SK-N-SH (cell line): ENCODE measurements around the gene STON2. TPM values are rescaled to one million over a fixed set of nuclear protein-coding genes. Genes with fewer than 3 reads are reported as not detected.

Source experiments
- CTCF ChIA-PET: fragments of 300-600, 350-600 bp; formaldehyde crosslinking; extraction: SDS; loops from one replicate; lab custom pipeline; 2021; lab: Yijun Ruan, JAX
- POLR2A ChIA-PET: fragments of 350-600 bp; sonication (Branson Sonifier 250); formaldehyde crosslinking; extraction: SDS; loops from one replicate; lab custom pipeline; 2020; ENCODE audit warnings: antibody characterized with exemption, inconsistent platforms; lab: Yijun Ruan, JAX
- DNase-seq: peaks from one replicate; pipeline ENCODE4 v3.0.0; 2012
- H2AFZ ChIP-seq: fragments of 200-600 bp; sonication (generic); 2 replicates; pipeline ENCODE4 v1.8.1; 2016; ENCODE audit warnings: antibody characterized with exemption, mild to moderate bottlenecking, low read depth
- H3F3A ChIP-seq: fragments of 200-600 bp; sonication (generic); replicated peaks from 2 replicates; pipeline ENCODE3; 2016; ENCODE audit warnings: antibody characterized with exemption, mild to moderate bottlenecking; ENCODE audit not compliant: insufficient read depth
- H3K27ac ChIP-seq, 2 experiments: fragments of 200-500 bp in 1 of 2; fragments of 200-600 bp in 1 of 2; sonication (Bioruptor generic) in 1 of 2; sonication (generic), shearing (Covaris generic) in 1 of 2; 2 replicates each; pipeline versions ENCODE4 v1.5.1 to v1.6.1; 2014 to 2016; ENCODE audit warnings: low read depth in 2 of 2, inconsistent platforms in 1 of 2, low read length in 1 of 2, mild to moderate bottlenecking in 1 of 2, mixed read lengths in 1 of 2
- H3K27me3 ChIP-seq: fragments of 200-600 bp; sonication (generic), shearing (Covaris generic); 2 replicates; pipeline ENCODE4 v1.6.1; 2016; ENCODE audit warnings: mixed run types; ENCODE audit not compliant: insufficient read depth
- H3K36me3 ChIP-seq, 2 experiments: fragments of 200-500 bp in 1 of 2; fragments of 200-600 bp in 1 of 2; sonication (Bioruptor generic) in 1 of 2; sonication (generic) in 1 of 2; replicated peaks in 1 of 2; 2 replicates each; pipeline versions ENCODE3 to v1.5.1; 2014 to 2016; ENCODE audit warnings: low read length in 1 of 2, mild to moderate bottlenecking in 1 of 2; ENCODE audit not compliant: insufficient read depth in 2 of 2, control insufficient read depth in 1 of 2
- H3K4me1 ChIP-seq, 2 experiments: fragments of 200-500 bp in 1 of 2; fragments of 200-600 bp in 1 of 2; sonication (Bioruptor generic) in 1 of 2; sonication (generic), shearing (Covaris generic) in 1 of 2; 2 replicates each; pipeline versions ENCODE4 v1.5.1 to v1.6.1; 2014 to 2016; ENCODE audit warnings: low read depth in 1 of 2, low read length in 1 of 2, mixed run types in 1 of 2; ENCODE audit not compliant: insufficient read depth in 2 of 2, control insufficient read depth in 1 of 2
- H3K4me2 ChIP-seq: fragments of 200-600 bp; sonication (generic), shearing (Covaris generic); 2 replicates; pipeline ENCODE4 v1.6.1; 2017; ENCODE audit warnings: mixed run types
- H3K4me3 ChIP-seq, 2 experiments: fragments of 200-500 bp in 1 of 2; fragments of 200-600 bp in 1 of 2; sonication (Bioruptor generic) in 1 of 2; sonication (generic), shearing (Covaris generic) in 1 of 2; 2 replicates each; pipeline versions ENCODE4 v1.5.1 to v1.8.1; 2014 to 2016; ENCODE audit warnings: low read depth in 2 of 2, inconsistent platforms in 1 of 2, low read length in 1 of 2, mild to moderate bottlenecking in 1 of 2, mixed read lengths in 1 of 2, moderate library complexity in 1 of 2
- H3K79me2 ChIP-seq: fragments of 200-600 bp; sonication (generic); 2 replicates; pipeline ENCODE4 v1.8.1; 2017; ENCODE audit warnings: mild to moderate bottlenecking; ENCODE audit not compliant: insufficient read depth
- H3K9ac ChIP-seq: fragments of 200-600 bp; sonication (generic); 2 replicates; pipeline ENCODE4 v1.6.1; 2017; ENCODE audit warnings: mixed run types
- H3K9me2 ChIP-seq: fragments of 200-600 bp; sonication (generic); 2 replicates; pipeline ENCODE4 v1.6.1; 2017; ENCODE audit warnings: mixed run types
- H3K9me3 ChIP-seq: fragments of 200-600 bp; sonication (generic); 2 replicates; pipeline ENCODE4 v1.6.1; 2017; ENCODE audit warnings: mixed run types, mild to moderate bottlenecking, moderate library complexity
- H4K20me1 ChIP-seq: fragments of 200-600 bp; sonication (generic); 2 replicates; pipeline ENCODE4 v1.6.1; 2017; ENCODE audit warnings: mild to moderate bottlenecking, mixed run types; ENCODE audit not compliant: insufficient read depth
- ELF1 ChIP-seq: IDR thresholded peaks from 2 replicates; pipeline ENCODE4 v1.4.0; 2012
- EP300 ChIP-seq, 2 experiments: IDR thresholded peaks; 2 replicates each; pipeline versions ENCODE4 v1.4.0 to v1.6.1; 2012; ENCODE audit warnings: borderline replicate concordance in 1 of 2, low read depth in 1 of 2, low read length in 1 of 2
- EZH2phosphoT487 ChIP-seq: fragments of 200-600 bp; sonication (generic); IDR thresholded peaks from 2 replicates; pipeline ENCODE4 v1.6.1; 2017; ENCODE audit warnings: low read depth, mixed run types, mild to moderate bottlenecking, antibody characterized with exemption, moderate library complexity, borderline replicate concordance
- FOSL2 ChIP-seq: IDR thresholded peaks from 2 replicates; pipeline ENCODE4 v1.4.0; 2012; ENCODE audit warnings: low read depth, mild to moderate bottlenecking, moderate library complexity, borderline replicate concordance
- FOXJ3 ChIP-seq: sonication (generic); formaldehyde crosslinking; IDR thresholded peaks from 2 replicates; pipeline ENCODE4 v1.5.1; 2020; ENCODE audit warnings: mild to moderate bottlenecking, missing genetic modification reagents
- GATA2 ChIP-seq: sonication (generic); formaldehyde crosslinking; IDR thresholded peaks from 2 replicates; pipeline ENCODE4 v1.5.0; 2020; ENCODE audit warnings: mild to moderate bottlenecking, missing genetic modification reagents
- MEF2A ChIP-seq: IDR thresholded peaks from 2 replicates; pipeline ENCODE4 v1.4.0; 2012; ENCODE audit warnings: low read depth, borderline replicate concordance
- MXI1 ChIP-seq: IDR thresholded peaks from 2 replicates; pipeline ENCODE4 v1.6.1; 2012; ENCODE audit warnings: mild to moderate bottlenecking, low read depth, low read length, improper control_type of control experiment
- NFIC ChIP-seq: IDR thresholded peaks from 2 replicates; pipeline ENCODE4 v1.4.0; 2012; ENCODE audit warnings: borderline replicate concordance
- POLR2AphosphoS5 ChIP-seq: IDR thresholded peaks from 2 replicates; pipeline ENCODE4 v1.6.1; 2012; ENCODE audit warnings: low read depth, low read length
- RAD21 ChIP-seq: IDR thresholded peaks from 2 replicates; pipeline ENCODE4 v1.6.1; 2012; ENCODE audit warnings: mild to moderate bottlenecking, low read length
- RCOR1 ChIP-seq: fragments of 150-350 bp; IDR thresholded peaks from 2 replicates; pipeline ENCODE4 v1.6.1; 2017; ENCODE audit warnings: antibody characterized with exemption, low read length
- RXRA ChIP-seq: IDR thresholded peaks from 2 replicates; pipeline ENCODE4 v1.4.0; 2012; ENCODE audit warnings: low read depth, mild to moderate bottlenecking, borderline replicate concordance
- SIN3A ChIP-seq: IDR thresholded peaks from 2 replicates; pipeline ENCODE4 v1.6.1; 2012; ENCODE audit warnings: low read depth, mild to moderate bottlenecking, low read length, moderate library complexity, borderline replicate concordance
- TAF1 ChIP-seq: IDR thresholded peaks from 2 replicates; pipeline ENCODE4 v1.6.1; 2012; ENCODE audit warnings: low read depth, mild to moderate bottlenecking, low read length, moderate library complexity, borderline replicate concordance
- TCF12 ChIP-seq: IDR thresholded peaks from 2 replicates; pipeline ENCODE4 v1.4.0; 2012
- YY1 ChIP-seq: IDR thresholded peaks from 2 replicates; pipeline ENCODE4 v1.4.0; 2012; ENCODE audit warnings: low read depth, mild to moderate bottlenecking
- WGBS: methylation state at CpG from one replicate; pipeline ENCODE4 v1.1.6; 2017; ENCODE audit warnings: low lambda C conversion rate; 5-methylcytosine and 5-hydroxymethylcytosine counted together
- polyA plus RNA-seq, 3 experiments: library from polyadenylated mRNA; depleted of rRNA; stranded (reverse); fragments of >200 nt; gene quantifications; 2 replicates each; pipeline ENCODE4 v1.2.3, GENCODE V29; 2012
- TF ChIP-seq, protein P1 (sequence below): IDR thresholded peaks from 2 replicates; pipeline ENCODE4; 2012
- TF ChIP-seq, protein P2 (sequence below): fragments of 150-350 bp; IDR thresholded peaks from 2 replicates; pipeline ENCODE4 v1.6.1; 2017; ENCODE audit warnings: antibody characterized with exemption, low read length, low read depth, borderline replicate concordance
- TF ChIP-seq, protein P3 (sequence below): fragments of 200-600 bp; sonication (generic); IDR thresholded peaks from 2 replicates; pipeline ENCODE4 v1.6.1; 2017; ENCODE audit warnings: antibody characterized with exemption, mild to moderate bottlenecking, moderate library complexity
- TF ChIP-seq, protein P4 (sequence below): IDR thresholded peaks from 2 replicates; pipeline ENCODE4 v1.4.0; 2012; ENCODE audit warnings: low read depth, borderline replicate concordance

STON2 gene
- polyA plus RNA-seq, 1 of the 3 experiments (the other 2 are of a cell fraction) = not detected

DNA sequence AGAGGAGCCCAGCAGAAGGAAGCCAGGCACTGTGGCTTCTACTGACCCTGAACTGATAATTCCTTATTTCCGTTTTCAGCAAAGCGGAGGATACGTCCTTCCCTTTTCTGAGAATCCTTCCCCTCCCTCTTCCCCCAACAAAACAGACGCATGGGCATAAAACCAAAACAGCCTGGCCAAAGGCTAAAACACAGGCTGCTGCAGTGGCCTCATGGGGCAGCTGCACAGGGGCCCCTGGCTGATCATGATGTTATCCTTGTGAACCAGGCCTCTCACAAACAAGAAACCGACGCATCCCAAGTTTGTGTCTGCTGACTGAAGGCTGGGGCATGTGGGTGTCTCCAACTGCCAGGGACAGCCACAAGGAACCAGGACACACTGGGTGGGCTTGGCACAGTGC lies 23.4 kb upstream of the STON2 start:
- no peaks in the 10 kb centered on the region for H3K36me3 ChIP-seq
- POLR2A ChIA-PET = no interaction called here
- H3K79me2 ChIP-seq = no peaks in the 10 kb centered on the region
- no peaks in the 10 kb centered on the region for H3K9me2 ChIP-seq
- TF ChIP-seq, protein P1, sequence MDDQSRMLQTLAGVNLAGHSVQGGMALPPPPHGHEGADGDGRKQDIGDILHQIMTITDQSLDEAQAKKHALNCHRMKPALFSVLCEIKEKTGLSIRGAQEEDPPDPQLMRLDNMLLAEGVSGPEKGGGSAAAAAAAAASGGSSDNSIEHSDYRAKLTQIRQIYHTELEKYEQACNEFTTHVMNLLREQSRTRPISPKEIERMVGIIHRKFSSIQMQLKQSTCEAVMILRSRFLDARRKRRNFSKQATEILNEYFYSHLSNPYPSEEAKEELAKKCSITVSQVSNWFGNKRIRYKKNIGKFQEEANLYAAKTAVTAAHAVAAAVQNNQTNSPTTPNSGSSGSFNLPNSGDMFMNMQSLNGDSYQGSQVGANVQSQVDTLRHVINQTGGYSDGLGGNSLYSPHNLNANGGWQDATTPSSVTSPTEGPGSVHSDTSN = no peak
- TF ChIP-seq, protein P2, sequence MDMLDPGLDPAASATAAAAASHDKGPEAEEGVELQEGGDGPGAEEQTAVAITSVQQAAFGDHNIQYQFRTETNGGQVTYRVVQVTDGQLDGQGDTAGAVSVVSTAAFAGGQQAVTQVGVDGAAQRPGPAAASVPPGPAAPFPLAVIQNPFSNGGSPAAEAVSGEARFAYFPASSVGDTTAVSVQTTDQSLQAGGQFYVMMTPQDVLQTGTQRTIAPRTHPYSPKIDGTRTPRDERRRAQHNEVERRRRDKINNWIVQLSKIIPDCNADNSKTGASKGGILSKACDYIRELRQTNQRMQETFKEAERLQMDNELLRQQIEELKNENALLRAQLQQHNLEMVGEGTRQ = no peak
- TF ChIP-seq FOXJ3 (CRISPR knock-in tag) = 0 out of 2 replicates have a peak, but pooled peaks have one; percentile 18
- TF ChIP-seq SIN3A = no peak
- no peak for TF ChIP-seq MEF2A
- TF ChIP-seq RAD21 = no peak
- TF ChIP-seq, protein P3, sequence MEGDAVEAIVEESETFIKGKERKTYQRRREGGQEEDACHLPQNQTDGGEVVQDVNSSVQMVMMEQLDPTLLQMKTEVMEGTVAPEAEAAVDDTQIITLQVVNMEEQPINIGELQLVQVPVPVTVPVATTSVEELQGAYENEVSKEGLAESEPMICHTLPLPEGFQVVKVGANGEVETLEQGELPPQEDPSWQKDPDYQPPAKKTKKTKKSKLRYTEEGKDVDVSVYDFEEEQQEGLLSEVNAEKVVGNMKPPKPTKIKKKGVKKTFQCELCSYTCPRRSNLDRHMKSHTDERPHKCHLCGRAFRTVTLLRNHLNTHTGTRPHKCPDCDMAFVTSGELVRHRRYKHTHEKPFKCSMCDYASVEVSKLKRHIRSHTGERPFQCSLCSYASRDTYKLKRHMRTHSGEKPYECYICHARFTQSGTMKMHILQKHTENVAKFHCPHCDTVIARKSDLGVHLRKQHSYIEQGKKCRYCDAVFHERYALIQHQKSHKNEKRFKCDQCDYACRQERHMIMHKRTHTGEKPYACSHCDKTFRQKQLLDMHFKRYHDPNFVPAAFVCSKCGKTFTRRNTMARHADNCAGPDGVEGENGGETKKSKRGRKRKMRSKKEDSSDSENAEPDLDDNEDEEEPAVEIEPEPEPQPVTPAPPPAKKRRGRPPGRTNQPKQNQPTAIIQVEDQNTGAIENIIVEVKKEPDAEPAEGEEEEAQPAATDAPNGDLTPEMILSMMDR = no peak
- TF ChIP-seq EP300 (IDR thresholded peaks at IDR 0.05; ENCODE audit: borderline replicate concordance in 1 of 2, low read depth in 1 of 2, low read length in 1 of 2) = peak in 1 of 2 experiments; percentile 38; a peak in 1 of 4 replicates
- TF ChIP-seq MXI1 = peak; percentile 35; the same call in 1 of the 2 replicates
- no peak for TF ChIP-seq YY1
- TF ChIP-seq GATA2 (CRISPR knock-in tag) = peak; percentile 49
- H3K9me3 ChIP-seq = no peaks in the 10 kb centered on the region
- DNase-seq = peak; percentile 50
- no peaks in the 10 kb centered on the region for H4K20me1 ChIP-seq
- WGBS = 47% methylated on average over 4 of the region's 6 CpGs
- H3K4me2 ChIP-seq = no peak overlapping the region
- CTCF ChIA-PET = interaction anchor here (1.7 to 2.7 kb wide), 2 partner anchors 41 to 154 kb away, joined by 5 to 9 read pairs; no protein-coding TSS in a partner anchor
- H3K4me1 ChIP-seq = peaks cover 3 to 13% of the 10 kb centered on the region in 2 experiments; a peak in 2 of 4 replicates
- H2AFZ ChIP-seq = no peak overlapping the region
- H3K27me3 ChIP-seq = no peaks in the 10 kb centered on the region
- H3K9ac ChIP-seq = no peak overlapping the region
- H3K27ac ChIP-seq = peak overlapping the region in 1 of 2 experiments; percentile 59; a peak in 2 of 4 replicates
- H3F3A ChIP-seq = no peaks in the 10 kb centered on the region
- H3K4me3 ChIP-seq = no peak overlapping the region

DNA sequence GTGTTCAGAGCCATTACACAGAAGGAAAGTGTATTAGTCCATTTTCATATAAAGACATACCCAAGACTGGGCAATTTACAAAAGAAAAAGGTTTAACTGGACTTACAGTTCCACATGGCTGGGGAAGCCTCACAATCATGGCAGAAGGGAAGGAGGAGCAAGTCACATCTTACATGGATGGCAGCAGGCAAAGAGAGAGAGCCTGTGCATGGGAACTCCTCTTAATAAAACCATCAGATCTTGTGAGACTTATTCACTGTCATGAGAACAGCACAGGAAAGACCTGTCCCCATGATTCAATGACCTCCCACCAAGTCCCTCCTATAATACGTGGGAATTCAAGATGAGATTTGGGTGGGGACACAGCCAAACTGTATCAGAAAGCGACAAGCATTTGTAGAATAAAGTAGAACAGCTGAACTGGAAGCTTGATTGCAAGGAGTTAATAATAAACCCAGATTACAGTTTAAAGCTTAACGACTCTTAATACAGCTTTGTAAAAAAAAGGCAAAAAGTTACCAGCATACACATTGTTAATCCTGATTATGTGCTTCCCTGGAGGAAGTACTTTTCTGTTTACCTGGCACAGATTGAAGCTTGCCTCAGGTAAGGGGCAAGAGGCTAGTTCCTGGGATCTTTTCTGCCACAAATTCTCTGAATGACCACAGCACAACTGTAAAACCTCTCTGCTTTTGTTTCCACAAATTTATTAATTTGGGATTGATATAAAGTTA lies 18.1 kb upstream of the STON2 start:
- Histone ChIP-seq H3K27ac (no peak overlapping the region), H3K36me3 (no peaks in the 10 kb centered on the region), H3K4me3 (no peak overlapping the region), H2AFZ (no peak overlapping the region), H3K9me2 (no peaks in the 10 kb centered on the region), H3K9ac (no peak overlapping the region), H3K4me2 (no peak overlapping the region), H3K79me2 (no peaks in the 10 kb centered on the region), H3K27me3 (no peaks in the 10 kb centered on the region), H4K20me1 (no peaks in the 10 kb centered on the region), H3F3A (no peaks in the 10 kb centered on the region), H3K4me1 (no peaks in the 10 kb centered on the region; a peak in 1 of 4 replicates), H3K9me3 (no peaks in the 10 kb centered on the region)
- 6% methylated on average over 3 of the region's 3 CpGs for WGBS
- ChIA-PET CTCF (no interaction called here), POLR2A (no interaction called here)
- no peak for DNase-seq
- TF ChIP-seq MEF2A = no peak
- no peak for TF ChIP-seq POLR2AphosphoS5
- no peak for TF ChIP-seq TAF1
- TF ChIP-seq NFIC = no peak
- no peak for TF ChIP-seq MXI1
- TF ChIP-seq, protein P4, sequence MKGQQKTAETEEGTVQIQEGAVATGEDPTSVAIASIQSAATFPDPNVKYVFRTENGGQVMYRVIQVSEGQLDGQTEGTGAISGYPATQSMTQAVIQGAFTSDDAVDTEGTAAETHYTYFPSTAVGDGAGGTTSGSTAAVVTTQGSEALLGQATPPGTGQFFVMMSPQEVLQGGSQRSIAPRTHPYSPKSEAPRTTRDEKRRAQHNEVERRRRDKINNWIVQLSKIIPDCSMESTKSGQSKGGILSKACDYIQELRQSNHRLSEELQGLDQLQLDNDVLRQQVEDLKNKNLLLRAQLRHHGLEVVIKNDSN = no peak
- TF ChIP-seq FOXJ3 (CRISPR knock-in tag) = no peak
- no peak for TF ChIP-seq GATA2 (CRISPR knock-in tag)
- no peak for TF ChIP-seq ELF1
- no peak for TF ChIP-seq EZH2phosphoT487
- no peak for TF ChIP-seq RCOR1
- TF ChIP-seq RAD21 = no peak
- no peak for TF ChIP-seq FOSL2
- TF ChIP-seq TCF12 = no peak
- TF ChIP-seq RXRA = no peak
- TF ChIP-seq, protein P2 = no peak
